Peyer's patch (tissue), 4 donors: ENCODE measurements around the gene PPP1R14C.

ENCODE experiments used
- CTCF ChIP-seq, 6 experiments: fragments of 450-650 bp in 4 of 6; fragments of 200-600 bp in 2 of 6; sonication (generic) in 1 of 6; IDR thresholded peaks; one replicate each; pipeline ENCODE4 v1.5.1; 2017 to 2019; ENCODE audit warnings: antibody characterized with exemption in 6 of 6, mild to moderate bottlenecking in 3 of 6, moderate library complexity in 1 of 6
- POLR2A ChIP-seq, 2 donors: fragments of 450-650 bp; IDR thresholded peaks; one replicate each; pipeline ENCODE4 v1.5.1; 2017; ENCODE audit warnings: antibody characterized with exemption in 2 of 2, mild to moderate bottlenecking in 2 of 2, moderate library complexity in 2 of 2

DNA sequence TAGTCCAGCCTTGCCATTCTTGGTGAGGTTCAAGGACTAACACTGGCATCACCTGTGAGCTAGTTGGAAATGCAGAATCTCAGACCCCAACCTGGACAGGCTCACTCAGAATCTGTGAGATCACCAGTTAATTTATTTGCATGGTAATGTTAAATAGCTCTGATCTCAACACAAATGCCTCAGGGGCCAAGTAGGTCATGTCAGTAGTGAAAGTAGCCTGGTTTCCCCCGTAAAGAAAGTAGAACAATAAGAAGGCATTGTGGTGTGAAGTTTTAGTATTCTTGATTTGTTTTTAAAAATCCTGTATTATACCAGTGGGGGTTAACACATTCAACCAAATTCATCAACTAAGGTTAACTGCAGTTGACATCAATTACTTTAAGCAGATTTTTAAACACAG is 105.5 kb downstream of the PPP1R14C start:
- TF ChIP-seq CTCF (IDR thresholded peaks at IDR 0.05): no peak
- no peak for TF ChIP-seq POLR2A (IDR thresholded peaks at IDR 0.05)
